B cell (primary cell): ENCODE results near the gene CD72.

ENCODE experiments used
- EZH2 ChIP-seq: IDR thresholded peaks from 2 replicates; pipeline ENCODE4 v1.6.1; 2012; ENCODE audit warnings: borderline replicate concordance, low read depth, mild to moderate bottlenecking, moderate library complexity, low read length; ENCODE audit not compliant: insufficient read depth, poor library complexity, severe bottlenecking
- TF ChIP-seq, protein P1 (sequence below): fragments of 200-600 bp; IDR thresholded peaks from one replicate; pipeline ENCODE4 v1.8.0; 2022; ENCODE audit warnings: antibody characterized with exemption, mild to moderate bottlenecking

DNA sequence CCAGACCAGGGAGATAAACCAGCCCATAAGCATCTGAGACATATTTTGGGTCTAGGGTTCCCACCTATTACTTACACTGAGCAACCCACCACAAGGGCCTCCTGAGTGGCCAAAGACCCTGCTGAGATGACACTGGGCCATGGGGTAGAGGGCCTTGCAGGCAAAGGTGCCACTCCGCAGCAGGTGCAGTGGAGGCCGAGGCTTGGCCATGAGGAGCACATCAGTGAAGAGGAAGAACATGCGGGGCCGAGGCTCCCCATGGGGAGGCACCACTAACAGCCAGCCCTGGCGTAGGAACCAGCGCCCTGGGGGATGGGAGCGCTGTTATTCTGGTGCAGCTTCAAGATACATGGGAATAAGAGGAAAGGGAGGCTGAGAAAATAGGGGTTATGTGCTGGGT, 44.2 kb upstream of the CD72 start:
- TF ChIP-seq, protein P1, sequence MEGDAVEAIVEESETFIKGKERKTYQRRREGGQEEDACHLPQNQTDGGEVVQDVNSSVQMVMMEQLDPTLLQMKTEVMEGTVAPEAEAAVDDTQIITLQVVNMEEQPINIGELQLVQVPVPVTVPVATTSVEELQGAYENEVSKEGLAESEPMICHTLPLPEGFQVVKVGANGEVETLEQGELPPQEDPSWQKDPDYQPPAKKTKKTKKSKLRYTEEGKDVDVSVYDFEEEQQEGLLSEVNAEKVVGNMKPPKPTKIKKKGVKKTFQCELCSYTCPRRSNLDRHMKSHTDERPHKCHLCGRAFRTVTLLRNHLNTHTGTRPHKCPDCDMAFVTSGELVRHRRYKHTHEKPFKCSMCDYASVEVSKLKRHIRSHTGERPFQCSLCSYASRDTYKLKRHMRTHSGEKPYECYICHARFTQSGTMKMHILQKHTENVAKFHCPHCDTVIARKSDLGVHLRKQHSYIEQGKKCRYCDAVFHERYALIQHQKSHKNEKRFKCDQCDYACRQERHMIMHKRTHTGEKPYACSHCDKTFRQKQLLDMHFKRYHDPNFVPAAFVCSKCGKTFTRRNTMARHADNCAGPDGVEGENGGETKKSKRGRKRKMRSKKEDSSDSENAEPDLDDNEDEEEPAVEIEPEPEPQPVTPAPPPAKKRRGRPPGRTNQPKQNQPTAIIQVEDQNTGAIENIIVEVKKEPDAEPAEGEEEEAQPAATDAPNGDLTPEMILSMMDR, result no peak
- no peak for TF ChIP-seq EZH2
